Measurements from ENCODE around the gene CDK15. TPM values are rescaled to one million over a fixed set of nuclear protein-coding genes. Genes with fewer than 3 reads are reported as not detected.

Gene CDK15
- total RNA-seq, 1 experiment from 2014 or later = not detected

GRCh38 chr2:201918616-201919307 is 112.4 kb downstream of the CDK15 start:
- ChIA-PET POLR2A (no interaction called here), CTCF (no interaction called here)
- ATAC-seq = no peak
- DNase-seq (ENCODE audit: low spot score) = no peak
- no peak overlapping the region for H3K27ac Mint-ChIP-seq
- H3K4me1 Mint-ChIP-seq = peaks cover 15% of the 10 kb centered on the region
- H3K9me3 Mint-ChIP-seq = peaks cover 8% of the 10 kb centered on the region
- TF ChIP-seq ESRRA (CRISPR knock-in tag; IDR thresholded peaks at IDR 0.05; ENCODE audit: borderline replicate concordance) (no peak), ZNF425 (CRISPR knock-in tag; conservative IDR thresholded peaks at IDR 0.05) (no peak), ZNF671 (CRISPR knock-in tag; IDR thresholded peaks at IDR 0.05) (no peak), IRF2 (CRISPR knock-in tag; IDR thresholded peaks at IDR 0.05; ENCODE audit: borderline replicate concordance, low read depth) (no peak)
- no peaks in the 10 kb centered on the region for H3K27me3 Mint-ChIP-seq (ENCODE audit: low read depth)
- H3K36me3 Mint-ChIP-seq = peaks cover 4% of the 10 kb centered on the region; the same call in 1 of the 2 replicates
- no peak overlapping the region for H3K4me3 Mint-ChIP-seq

- DNase-seq (ENCODE audit: low spot score) = no peak
- Mint-ChIP-seq H3K36me3 (peaks cover 4% of the 10 kb centered on the region; the same call in 1 of the 2 replicates), H3K9me3 (peaks cover 8% of the 10 kb centered on the region), H3K4me3 (no peak overlapping the region), H3K27ac (no peak overlapping the region), H3K4me1 (peaks cover 20% of the 10 kb centered on the region), H3K27me3 (ENCODE audit: low read depth) (no peaks in the 10 kb centered on the region)
- CTCF ChIA-PET = no interaction called here
- POLR2A ChIA-PET = no interaction called here
- TF ChIP-seq CBFB (CRISPR knock-in tag; IDR thresholded peaks at IDR 0.05; ENCODE audit: low read depth) = no peak
- TF ChIP-seq TP53 (CRISPR knock-in tag; IDR thresholded peaks at IDR 0.05) = no peak
- TF ChIP-seq NR1H2 (CRISPR knock-in tag; IDR thresholded peaks at IDR 0.05) = no peak
- TF ChIP-seq ATF1 (CRISPR knock-in tag; IDR thresholded peaks at IDR 0.05) = no peak
- TF ChIP-seq TEAD4 (CRISPR knock-in tag; IDR thresholded peaks at IDR 0.05) = no peak
- no peak for TF ChIP-seq ZNF317 (CRISPR knock-in tag; IDR thresholded peaks at IDR 0.05; ENCODE audit: borderline replicate concordance, low read depth)
- TF ChIP-seq ZNF396 (CRISPR knock-in tag; IDR thresholded peaks at IDR 0.05; ENCODE audit: borderline replicate concordance) = no peak
- TF ChIP-seq KAT7 (CRISPR knock-in tag; IDR thresholded peaks at IDR 0.05; ENCODE audit: borderline replicate concordance) = no peak
- TF ChIP-seq NFATC4 (CRISPR knock-in tag; IDR thresholded peaks at IDR 0.05) = no peak
- no peak for TF ChIP-seq OVOL2 (CRISPR knock-in tag; IDR thresholded peaks at IDR 0.05; ENCODE audit: borderline replicate concordance)
- TF ChIP-seq NFE2L1 (CRISPR knock-in tag; IDR thresholded peaks at IDR 0.05) = no peak
- no peak for ATAC-seq
These were observed 112.9 kb downstream of the CDK15 start for GRCh38 chr2:201919308-201919634.

- Mint-ChIP-seq H3K9me3 (peaks cover 8% of the 10 kb centered on the region), H3K36me3 (peaks cover 4% of the 10 kb centered on the region; the same call in 1 of the 2 replicates), H3K4me3 (no peak overlapping the region), H3K4me1 (peaks cover 36% of the 10 kb centered on the region), H3K27ac (no peak overlapping the region; the same call in 1 of the 2 replicates), H3K27me3 (ENCODE audit: low read depth) (peaks cover 6% of the 10 kb centered on the region)
- ChIA-PET POLR2A (interaction anchor here (0.6 kb wide), 1 partner anchor 59 kb away, joined by 7 read pairs; no protein-coding TSS in a partner anchor), CTCF (interaction anchor here (1.0 to 1.1 kb wide), 2 partner anchors 29 to 63 kb away, joined by 3 read pairs; no protein-coding TSS in a partner anchor)
- DNase-seq (ENCODE audit: low spot score) = no peak
- peak; percentile 41 for ATAC-seq
- TF ChIP-seq SMAD4 (CRISPR knock-in tag; IDR thresholded peaks at IDR 0.05) (no peak), ZNF232 (CRISPR knock-in tag; IDR thresholded peaks at IDR 0.05) (no peak), MAX (CRISPR knock-in tag; IDR thresholded peaks at IDR 0.05) (no peak), FOXP4 (CRISPR knock-in tag; IDR thresholded peaks at IDR 0.05) (no peak), NFE2L1 (CRISPR knock-in tag; IDR thresholded peaks at IDR 0.05) (no peak), AFF4 (CRISPR knock-in tag; IDR thresholded peaks at IDR 0.05; ENCODE audit: borderline replicate concordance) (no peak), ZNF121 (CRISPR knock-in tag; IDR thresholded peaks at IDR 0.05) (no peak)
These were observed 117.3 kb downstream of the CDK15 start for GRCh38 chr2:201923436-201924328.

Measured in WTC11 (cell line).